IMR-90 (cell line): ENCODE data around the gene PNKP. TPM values are rescaled to one million over a fixed set of nuclear protein-coding genes. Genes with fewer than 3 reads are reported as not detected.

Source experiments
- ATAC-seq: fragments of 200-7000 bp; cut with Tn5 transposase; 2 replicates; pipeline ENCODE4 v1.9.1; 2020; ENCODE audit warnings: low read depth, mild to moderate bottlenecking, moderate library complexity
- BruUV-seq: library from RNA; stranded (reverse); fragments of 400-500 nt; replicated peaks from 2 replicates; lab custom pipeline; 2021; lab: Mats Ljungman, UMichigan
- CTCF ChIA-PET: fragments of 300-600 bp; formaldehyde crosslinking; extraction: SDS; loops from one replicate; lab custom pipeline; 2021; ENCODE audit warnings: antibody characterized with exemption; lab: Yijun Ruan, JAX
- POLR2A ChIA-PET: fragments of 300-600 bp; sonication (Branson Sonifier 250); formaldehyde crosslinking; loops from one replicate; lab custom pipeline; 2022; ENCODE audit warnings: antibody characterized with exemption; ENCODE audit not compliant: unreplicated experiment; lab: Charles Lee
- DNase-seq: peaks from one replicate; pipeline ENCODE4 v3.0.0; 2013
- H2AFZ ChIP-seq: replicated peaks from 2 replicates; pipeline ENCODE3; 2013; ENCODE audit warnings: low read length, mild to moderate bottlenecking; ENCODE audit not compliant: poor library complexity
- H2AK5ac ChIP-seq: 2 replicates; pipeline ENCODE4 v1.6.1; 2013; ENCODE audit warnings: low read depth, low read length, inconsistent platforms
- H2AK9ac ChIP-seq: replicated peaks from 2 replicates; pipeline ENCODE3; 2013; ENCODE audit warnings: mild to moderate bottlenecking, low read depth, low read length, moderate library complexity; ENCODE audit not compliant: poor library complexity
- H2BK120ac ChIP-seq: 2 replicates; pipeline ENCODE4 v1.6.1; 2013; ENCODE audit warnings: low read depth, low read length, inconsistent platforms
- H2BK15ac ChIP-seq: 3 replicates; pipeline ENCODE4 v1.6.1; 2013; ENCODE audit warnings: low read depth, low read length, inconsistent platforms
- H2BK20ac ChIP-seq: 2 replicates; pipeline ENCODE4 v1.6.1; 2013; ENCODE audit warnings: low read depth, mild to moderate bottlenecking, inconsistent platforms, low read length, moderate library complexity
- H2BK5ac ChIP-seq: 2 replicates; pipeline ENCODE4 v1.6.1; 2013; ENCODE audit warnings: mild to moderate bottlenecking, low read depth, low read length, inconsistent platforms; ENCODE audit not compliant: poor library complexity, severe bottlenecking
- H3K14ac ChIP-seq: replicated peaks from 2 replicates; pipeline ENCODE4 v1.6.1; 2013; ENCODE audit warnings: low read depth, low read length, inconsistent platforms
- H3K18ac ChIP-seq: 2 replicates; pipeline ENCODE4 v1.6.1; 2013; ENCODE audit warnings: low read depth, low read length, control low read depth
- H3K23ac ChIP-seq: 2 replicates; pipeline ENCODE4 v1.6.1; 2013; ENCODE audit warnings: low read depth, low read length, inconsistent platforms
- H3K27ac ChIP-seq: 2 replicates; pipeline ENCODE4 v1.5.1; 2013; ENCODE audit warnings: mild to moderate bottlenecking, control low read depth, low read length; ENCODE audit not compliant: insufficient read depth
- H3K27me3 ChIP-seq: 2 replicates; pipeline ENCODE4 v1.6.1; 2013; ENCODE audit warnings: low read length; ENCODE audit not compliant: control insufficient read depth, insufficient read depth
- H3K36me3 ChIP-seq: 2 replicates; pipeline ENCODE4 v1.6.1; 2013; ENCODE audit warnings: low read length, mixed read lengths; ENCODE audit not compliant: control insufficient read depth, insufficient read depth
- H3K4ac ChIP-seq: 2 replicates; pipeline ENCODE4 v1.6.1; 2013; ENCODE audit warnings: low read depth, low read length, inconsistent platforms
- H3K4me1 ChIP-seq: 2 replicates; pipeline ENCODE4 v1.6.1; 2013; ENCODE audit warnings: low read length, mixed read lengths; ENCODE audit not compliant: control insufficient read depth, insufficient read depth
- H3K4me2 ChIP-seq: 2 replicates; pipeline ENCODE4 v1.6.1; 2013; ENCODE audit warnings: low read depth, mild to moderate bottlenecking, control low read depth, low read length, moderate library complexity
- H3K4me3 ChIP-seq: 2 replicates; pipeline ENCODE4 v1.5.1; 2013; ENCODE audit warnings: low read depth, mild to moderate bottlenecking, control low read depth, low read length, moderate library complexity; ENCODE audit not compliant: insufficient read depth
- H3K56ac ChIP-seq: 2 replicates; pipeline ENCODE4 v1.6.1; 2013; ENCODE audit warnings: low read length, inconsistent platforms; ENCODE audit not compliant: insufficient read depth; ENCODE audit errors: extremely low read depth
- H3K79me1 ChIP-seq, 2 experiments: 2 replicates each; pipeline ENCODE4 v1.6.1; 2013; ENCODE audit warnings: low read length in 2 of 2, inconsistent platforms in 1 of 2, low read depth in 1 of 2
- H3K9ac ChIP-seq: 2 replicates; pipeline ENCODE4 v1.6.1; 2013; ENCODE audit warnings: low read depth, low read length, control low read depth
- H3K9me1 ChIP-seq: 2 replicates; pipeline ENCODE4 v1.6.1; 2013; ENCODE audit warnings: low read length, inconsistent platforms; ENCODE audit not compliant: insufficient read depth
- H3K9me3 ChIP-seq: 2 replicates; pipeline ENCODE4 v1.6.1; 2013; ENCODE audit warnings: low read length; ENCODE audit not compliant: control insufficient read depth, insufficient read depth
- H4K20me1 ChIP-seq: 2 replicates; pipeline ENCODE4 v1.6.1; 2013; ENCODE audit warnings: low read length, inconsistent platforms; ENCODE audit not compliant: insufficient read depth
- H4K5ac ChIP-seq: 2 replicates; pipeline ENCODE4 v1.6.1; 2013; ENCODE audit warnings: mild to moderate bottlenecking, low read depth, low read length, control low read depth
- H4K8ac ChIP-seq, 2 experiments: 2 replicates each; pipeline ENCODE4 v1.6.1; 2013; ENCODE audit warnings: low read depth in 2 of 2, low read length in 2 of 2, control low read depth in 1 of 2, inconsistent platforms in 1 of 2
- H4K91ac ChIP-seq: 2 replicates; pipeline ENCODE4 v1.6.1; 2013; ENCODE audit warnings: low read depth, low read length, inconsistent platforms; ENCODE audit not compliant: insufficient read depth
- BHLHE40 ChIP-seq: fragments of 150-350 bp; IDR thresholded peaks from 2 replicates; pipeline ENCODE4 v1.6.1; 2016; ENCODE audit warnings: mild to moderate bottlenecking, low read depth, low read length
- CEBPB ChIP-seq: IDR thresholded peaks from 2 replicates; pipeline ENCODE4 v1.6.1; 2012; ENCODE audit warnings: low read depth, low read length, improper control_type of control experiment
- CHD1 ChIP-seq: IDR thresholded peaks from 2 replicates; pipeline ENCODE4 v1.6.1; 2012; ENCODE audit warnings: low read depth, low read length, improper control_type of control experiment
- FOS ChIP-seq: fragments of 150-350 bp; IDR thresholded peaks from 2 replicates; pipeline ENCODE4 v1.6.1; 2016; ENCODE audit warnings: low read depth, low read length
- MAFK ChIP-seq: IDR thresholded peaks from 2 replicates; pipeline ENCODE4 v1.6.1; 2012; ENCODE audit warnings: low read depth, low read length, improper control_type of control experiment
- MAZ ChIP-seq: IDR thresholded peaks from 2 replicates; pipeline ENCODE4 v1.6.1; 2012; ENCODE audit warnings: low read depth, mild to moderate bottlenecking, low read length, improper control_type of control experiment, moderate library complexity, borderline replicate concordance
- MXI1 ChIP-seq: IDR thresholded peaks from 2 replicates; pipeline ENCODE4 v1.6.1; 2012; ENCODE audit warnings: low read depth, mild to moderate bottlenecking, low read length, moderate library complexity, borderline replicate concordance
- NFE2L2 ChIP-seq: fragments of 150-350 bp; IDR thresholded peaks from 2 replicates; pipeline ENCODE4 v1.6.1; 2016; ENCODE audit warnings: low read depth, mild to moderate bottlenecking, low read length
- POLR2A ChIP-seq: IDR thresholded peaks from 2 replicates; pipeline ENCODE4 v1.6.1; 2012; ENCODE audit warnings: mild to moderate bottlenecking, low read depth, low read length
- RCOR1 ChIP-seq: IDR thresholded peaks from 2 replicates; pipeline ENCODE4 v1.6.1; 2012; ENCODE audit warnings: mild to moderate bottlenecking, low read length, improper control_type of control experiment; ENCODE audit not compliant: insufficient replicate concordance
- RFX5 ChIP-seq: IDR thresholded peaks from 2 replicates; pipeline ENCODE4 v1.8.0; 2012; ENCODE audit warnings: low read depth, mild to moderate bottlenecking, low read length, moderate library complexity
- WGBS, 2 experiments: methylation state at CpG; one replicate each; pipeline versions ENCODE4 v1.1.5 to v1.1.7; 2013; ENCODE audit warnings: missing lambda C conversion rate in 2 of 2; ENCODE audit not compliant: insufficient read length in 1 of 2; ENCODE audit errors: extremely low coverage in 2 of 2; 5-methylcytosine and 5-hydroxymethylcytosine counted together
- dilution Hi-C: fragments of 300-500 bp; cut with HindIII; formaldehyde crosslinking; loops from one replicate; pipeline ENCODE4 v1.14.3; 2018; ENCODE audit warnings: low sequenced_read_pairs; ENCODE audit not compliant: unreplicated experiment
- in situ Hi-C: fragments of 300-500 bp; cut with MboI; formaldehyde crosslinking; loops from 3 replicates; pipeline ENCODE4 v1.14.3; 2019; ENCODE audit warnings: low sequenced_read_pairs, inconsistent platforms, mixed read lengths
- intact Hi-C: fragments of 100-400 bp; cut with micrococcal nuclease; formaldehyde crosslinking; loops from 2 replicates; pipeline ENCODE4 v1.10.0; 2022
- polyA plus RNA-seq, 3 experiments: library from polyadenylated mRNA; depleted of rRNA; stranded (reverse); fragments of >200 nt; gene quantifications; 2 replicates each; pipeline ENCODE4 v1.2.3, GENCODE V29; 2012; ENCODE audit warnings: low replicate concordance in 1 of 3
- total RNA-seq: library from RNA; depleted of rRNA; stranded (reverse); fragments of >200 nt; gene quantifications from 2 replicates; pipeline ENCODE4 v1.2.3, GENCODE V29; 2012
- TF ChIP-seq, protein P1 (sequence below): fragments of 150-350 bp; IDR thresholded peaks from 2 replicates; pipeline ENCODE4 v1.6.1; 2017; ENCODE audit warnings: mild to moderate bottlenecking, antibody characterized with exemption, low read length, low read depth
- TF ChIP-seq, protein P2 (sequence below): conservative IDR thresholded peaks from 2 replicates; pipeline ENCODE4 v1.5.1; 2012; ENCODE audit warnings: mild to moderate bottlenecking, low read depth, low read length, improper control_type of control experiment

PNKP gene
- total and polyA plus RNA-seq, 2 of the 4 experiments (the other 2 are of a cell fraction): 14.2 to 25.0 TPM

DNA sequence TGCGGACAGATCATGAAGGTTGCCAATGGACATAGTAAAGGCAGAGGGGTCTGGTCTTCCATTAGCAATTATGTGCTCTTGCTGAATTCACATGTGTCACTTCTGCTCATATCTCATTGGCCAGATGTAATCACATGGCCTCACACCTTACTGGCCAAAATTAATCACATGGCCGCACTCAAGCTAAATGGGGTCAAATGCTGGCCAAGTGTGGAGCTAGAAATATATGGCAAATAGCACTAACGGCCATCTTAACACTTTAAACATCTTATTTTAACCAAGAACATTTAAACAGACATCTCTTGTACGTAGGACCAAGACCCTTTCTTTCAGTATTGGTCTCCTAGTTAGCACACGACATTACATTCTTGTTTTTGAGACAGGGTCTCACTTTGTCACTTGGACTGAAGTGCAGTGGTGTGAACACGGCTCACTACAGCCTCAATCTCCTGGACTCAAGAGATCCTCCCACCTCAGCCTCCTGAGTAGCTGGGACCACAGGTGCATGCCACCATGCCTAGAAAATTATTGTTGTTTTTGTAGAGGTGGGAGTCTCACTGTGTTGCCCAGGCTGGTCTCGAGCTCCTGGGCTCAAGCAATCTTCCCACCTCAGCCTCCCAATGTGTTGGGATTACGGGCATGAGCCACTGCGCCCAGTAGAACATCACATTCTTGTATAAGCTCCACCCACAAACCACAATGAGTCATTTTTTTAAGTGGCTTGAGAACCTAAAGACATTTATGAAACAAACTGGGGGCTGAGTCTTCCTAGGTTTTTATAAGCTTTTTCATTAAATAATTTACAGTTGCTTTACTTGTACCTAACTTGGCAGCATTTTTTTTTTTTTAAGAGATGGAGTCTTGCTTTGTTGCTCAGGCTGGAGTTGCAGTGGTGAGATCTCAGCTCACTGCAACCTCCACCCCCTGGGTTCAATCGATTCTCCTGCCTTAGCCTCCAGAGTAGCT is 19.4 kb downstream of the PNKP start:
- ATAC-seq (0 out of 2 replicates have a peak, but pooled peaks have one; percentile 4), DNase-seq (peak; percentile 91)
- H4K5ac ChIP-seq: peak overlapping the region; percentile 47; the same call in 1 of the 2 replicates
- H4K8ac ChIP-seq: no peak overlapping the region
- peak overlapping the region; percentile 43; the same call in 1 of the 2 replicates for H3K23ac ChIP-seq
- H3K36me3 ChIP-seq: 0 out of 2 replicates have a peak, but pooled peaks cover 3% of the 10 kb centered on the region
- peaks cover 20% of the 10 kb centered on the region for H3K9me1 ChIP-seq
- peak overlapping the region; percentile 10; the same call in 1 of the 2 replicates for H3K18ac ChIP-seq
- ChIA-PET POLR2A (interaction anchor here (0.6 kb wide), 2 partner anchors 92 to 132 kb away, joined by 3 to 7 read pairs; no protein-coding TSS in a partner anchor), CTCF (interaction anchor here (0.6 to 0.9 kb wide), 3 partner anchors 9 to 375 kb away, joined by 3 read pairs; no protein-coding TSS in a partner anchor)
- H3K4me3 ChIP-seq: no peak overlapping the region
- in situ Hi-C loops (no loop called here), dilution Hi-C loops (no loop called here), intact Hi-C loops (loop anchor here (2.0 kb wide), 1 partner anchor 29 kb away; the partner anchor contains the start of gene MED25)
- peaks cover 27 to 62% of the 10 kb centered on the region in 2 experiments for H3K79me1 ChIP-seq
- 100% methylated on average over 1 of the region's 10 CpGs; no CpG with 5 or more reads in 1 of the 2 experiments for WGBS, 2 experiments
- peak overlapping the region; percentile 29; the same call in 1 of the 2 replicates for H2AK5ac ChIP-seq
- H2BK15ac ChIP-seq: peak overlapping the region; percentile 12; the same call in 1 of the 3 replicates
- no peak overlapping the region for H2BK120ac ChIP-seq
- no peaks in the 10 kb centered on the region for H3K27me3 ChIP-seq
- peak overlapping the region; percentile 36; the same call in 1 of the 2 replicates for H3K4me2 ChIP-seq
- no peak overlapping the region; the same call in 1 of the 2 replicates for H3K27ac ChIP-seq
- no TSS peak for BruUV-seq
- H2BK5ac ChIP-seq: peak overlapping the region; percentile 69
- peaks cover 22% of the 10 kb centered on the region for H4K20me1 ChIP-seq
- peak overlapping the region; percentile 58 for H2BK20ac ChIP-seq
- H2AFZ ChIP-seq: no peak overlapping the region
- H3K9me3 ChIP-seq: no peaks in the 10 kb centered on the region
- peak overlapping the region; percentile 25; the same call in 1 of the 2 replicates for H4K91ac ChIP-seq
- no peak overlapping the region for H3K9ac ChIP-seq
- peak overlapping the region; percentile 70 for H3K4ac ChIP-seq
- peak overlapping the region; percentile 55; the same call in 1 of the 2 replicates for H3K14ac ChIP-seq
- H3K56ac ChIP-seq: no peak overlapping the region
- no peak overlapping the region for H2AK9ac ChIP-seq
- H3K4me1 ChIP-seq: peaks cover 14% of the 10 kb centered on the region
- peak; percentile 53; the same call in 1 of the 2 replicates for TF ChIP-seq FOS
- TF ChIP-seq, protein P1, sequence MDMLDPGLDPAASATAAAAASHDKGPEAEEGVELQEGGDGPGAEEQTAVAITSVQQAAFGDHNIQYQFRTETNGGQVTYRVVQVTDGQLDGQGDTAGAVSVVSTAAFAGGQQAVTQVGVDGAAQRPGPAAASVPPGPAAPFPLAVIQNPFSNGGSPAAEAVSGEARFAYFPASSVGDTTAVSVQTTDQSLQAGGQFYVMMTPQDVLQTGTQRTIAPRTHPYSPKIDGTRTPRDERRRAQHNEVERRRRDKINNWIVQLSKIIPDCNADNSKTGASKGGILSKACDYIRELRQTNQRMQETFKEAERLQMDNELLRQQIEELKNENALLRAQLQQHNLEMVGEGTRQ: peak; percentile 78
- no peak; the same call in 1 of the 2 replicates for TF ChIP-seq RFX5
- no peak for TF ChIP-seq MXI1
- TF ChIP-seq NFE2L2: no peak
- no peak for TF ChIP-seq CEBPB
- TF ChIP-seq MAFK: no peak
- TF ChIP-seq CHD1: no peak
- TF ChIP-seq MAZ: no peak
- TF ChIP-seq RCOR1: no peak
- no peak for TF ChIP-seq POLR2A
- TF ChIP-seq BHLHE40: 0 out of 2 replicates have a peak, but pooled peaks have one; percentile 36
- TF ChIP-seq, protein P2, sequence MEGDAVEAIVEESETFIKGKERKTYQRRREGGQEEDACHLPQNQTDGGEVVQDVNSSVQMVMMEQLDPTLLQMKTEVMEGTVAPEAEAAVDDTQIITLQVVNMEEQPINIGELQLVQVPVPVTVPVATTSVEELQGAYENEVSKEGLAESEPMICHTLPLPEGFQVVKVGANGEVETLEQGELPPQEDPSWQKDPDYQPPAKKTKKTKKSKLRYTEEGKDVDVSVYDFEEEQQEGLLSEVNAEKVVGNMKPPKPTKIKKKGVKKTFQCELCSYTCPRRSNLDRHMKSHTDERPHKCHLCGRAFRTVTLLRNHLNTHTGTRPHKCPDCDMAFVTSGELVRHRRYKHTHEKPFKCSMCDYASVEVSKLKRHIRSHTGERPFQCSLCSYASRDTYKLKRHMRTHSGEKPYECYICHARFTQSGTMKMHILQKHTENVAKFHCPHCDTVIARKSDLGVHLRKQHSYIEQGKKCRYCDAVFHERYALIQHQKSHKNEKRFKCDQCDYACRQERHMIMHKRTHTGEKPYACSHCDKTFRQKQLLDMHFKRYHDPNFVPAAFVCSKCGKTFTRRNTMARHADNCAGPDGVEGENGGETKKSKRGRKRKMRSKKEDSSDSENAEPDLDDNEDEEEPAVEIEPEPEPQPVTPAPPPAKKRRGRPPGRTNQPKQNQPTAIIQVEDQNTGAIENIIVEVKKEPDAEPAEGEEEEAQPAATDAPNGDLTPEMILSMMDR: no peak
